HG03175 (cell line): ENCODE data around the gene GREM2.

Experiments
- ATAC-seq: cut with Tn5 transposase; IDR thresholded peaks from one replicate; pipeline ENCODE4 v1.9.1; 2021; ENCODE audit warnings: mild to moderate bottlenecking, moderate library complexity; ENCODE audit not compliant: unreplicated experiment

Gene GREM2

DNA sequence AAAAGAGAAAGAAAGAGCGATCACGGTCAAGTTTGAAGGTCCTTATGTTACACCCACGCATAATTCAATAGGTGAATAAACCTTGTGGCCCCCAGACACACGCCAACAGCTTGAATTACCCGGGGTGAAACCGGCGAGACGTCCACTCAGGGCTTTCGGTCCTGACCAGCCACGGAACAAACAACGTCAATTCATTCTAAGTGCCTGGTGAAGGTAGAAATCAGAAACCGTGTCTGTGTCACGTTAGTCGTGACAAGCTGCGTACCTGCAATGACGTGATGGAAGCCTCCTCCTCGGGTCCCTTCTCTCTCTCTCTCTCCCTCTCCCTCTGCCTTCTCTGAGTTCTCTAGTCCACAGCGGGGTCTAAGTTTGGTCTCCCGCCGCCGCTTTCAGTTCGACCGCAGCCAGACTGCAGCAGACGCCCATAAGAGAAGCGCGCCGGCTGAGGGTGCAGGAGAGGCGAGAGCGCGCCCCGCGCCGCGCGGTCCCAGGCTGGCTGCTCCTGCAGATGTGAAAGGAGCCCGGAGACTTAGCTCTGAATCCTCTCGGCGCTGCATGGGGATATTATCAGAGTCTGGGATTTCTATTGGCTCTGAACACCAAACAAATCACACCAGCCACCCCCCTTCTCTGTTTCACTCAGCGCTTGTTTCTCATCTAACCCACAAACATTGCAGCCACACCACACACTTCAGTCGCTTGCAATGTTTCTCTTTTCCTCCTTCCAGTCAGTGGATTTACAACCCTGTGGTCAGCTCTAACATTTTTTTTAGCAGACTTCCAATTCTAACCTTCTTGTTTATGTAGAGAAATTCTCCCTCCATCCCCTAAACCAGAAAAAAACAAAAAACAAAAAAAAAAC, at the start of gene GREM2:
Gene GREM2 (minus strand): TSS at position 537 of the 862 bp plus-strand sequence. CDS start 118,680 bp downstream, outside the sequence.
- peak; percentile 84 for ATAC-seq

DNA sequence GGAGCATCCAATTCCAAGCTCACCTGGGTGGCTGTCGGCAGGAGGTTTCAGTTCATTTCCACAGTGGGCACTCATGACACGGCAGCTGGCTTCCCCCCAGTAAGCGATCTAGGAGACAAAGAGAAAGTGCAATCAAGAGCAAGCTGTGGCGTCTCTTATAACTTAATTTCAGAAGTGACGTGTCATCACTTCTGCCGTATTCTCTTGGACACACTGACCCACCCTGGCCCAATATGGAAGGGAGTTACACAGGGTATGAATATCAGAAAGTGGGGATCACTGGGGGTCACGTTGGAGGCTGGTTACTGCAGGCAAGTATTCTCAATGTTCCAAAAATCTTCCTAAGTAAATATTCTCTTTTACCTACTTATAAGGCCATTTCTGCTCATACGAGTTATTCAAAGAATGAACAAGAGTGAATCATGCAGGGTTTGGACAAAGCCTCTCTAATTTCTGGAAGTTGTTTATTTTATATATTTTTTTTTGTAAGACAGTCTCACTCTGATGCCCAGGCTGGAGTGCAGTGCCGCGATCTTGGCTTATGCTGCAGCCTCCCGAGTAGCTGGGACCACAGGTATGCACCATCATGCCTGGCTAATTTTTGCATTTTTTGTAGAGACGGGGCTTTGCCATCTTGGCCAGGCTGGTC, 46.5 kb upstream of the GREM2 start:
- no peak for ATAC-seq

GRCh38 chr1:240656531-240656930, 44.6 kb upstream of the GREM2 start:
- ATAC-seq: no peak

DNA sequence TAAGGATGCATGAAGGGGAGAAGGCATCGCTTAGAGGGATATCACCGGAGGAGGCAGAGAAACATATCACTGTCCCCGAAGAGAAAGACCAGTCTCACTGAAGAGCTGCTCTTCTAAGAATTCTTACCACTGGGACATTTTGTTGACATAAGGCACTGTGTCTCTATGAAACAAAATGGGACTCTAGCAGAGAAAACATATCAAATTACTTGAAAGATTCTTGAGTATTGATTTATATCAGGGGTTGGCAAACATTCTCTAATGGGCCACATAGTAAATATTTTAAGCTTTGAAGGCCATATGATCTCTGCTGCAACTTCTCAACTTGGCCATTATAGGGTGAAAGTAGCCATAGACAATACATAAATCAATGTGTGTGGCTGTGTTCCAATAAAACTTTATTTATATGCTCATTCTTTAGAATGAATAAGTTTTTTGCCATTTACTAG, 41.0 kb upstream of the GREM2 start:
- no peak for ATAC-seq

DNA sequence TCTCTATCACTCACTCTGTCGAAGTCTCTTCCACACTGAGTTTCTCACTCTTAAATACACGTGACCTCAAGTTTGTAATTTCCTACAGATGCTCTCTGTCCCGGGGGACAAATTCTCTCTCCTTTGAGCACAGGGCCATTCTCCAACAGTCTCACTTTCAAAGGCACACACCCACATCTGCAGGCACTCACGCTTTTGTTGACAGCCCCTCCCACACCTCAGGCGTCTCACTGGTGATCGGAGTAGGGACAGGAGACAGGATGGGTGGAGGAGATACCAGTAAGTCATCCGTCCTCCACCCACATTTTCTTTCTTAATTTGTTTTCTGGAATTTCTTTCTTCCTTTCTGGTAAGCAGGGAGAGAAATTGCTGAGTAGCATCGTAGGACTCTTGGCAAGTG, 40.6 kb upstream of the GREM2 start:
- no peak for ATAC-seq

- no peak for ATAC-seq
Measured at GRCh38 chr1:240650877-240651276, 38.9 kb upstream of the GREM2 start.

- ATAC-seq: no peak
Measured at GRCh38 chr1:240649733-240650721, 38.1 kb upstream of the GREM2 start.

GRCh38 chr1:240646571-240647240, 34.8 kb upstream of the GREM2 start:
- ATAC-seq: no peak

GRCh38 chr1:240644732-240645131, 32.8 kb upstream of the GREM2 start:
- no peak for ATAC-seq

GRCh38 chr1:240635466-240636256, 23.7 kb upstream of the GREM2 start:
- ATAC-seq: no peak

DNA sequence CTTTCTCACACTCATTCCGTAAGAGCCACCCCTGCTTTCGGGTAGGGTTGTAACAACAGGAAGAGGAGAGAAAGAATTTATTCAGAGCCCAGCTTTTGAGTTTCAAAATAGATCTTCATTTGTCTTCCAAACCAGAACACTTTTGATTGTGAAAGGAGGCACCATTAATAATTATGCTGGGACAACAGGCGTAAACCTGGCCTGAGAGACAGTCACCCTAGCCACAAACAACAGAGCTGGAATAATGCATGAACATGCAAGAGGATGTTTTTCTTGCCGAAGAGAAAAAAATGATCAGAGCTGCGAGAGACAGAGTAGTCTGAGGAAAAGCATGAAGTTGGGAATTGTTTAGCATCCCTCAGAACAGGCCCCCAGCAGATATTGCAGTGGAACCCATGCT, 18.5 kb upstream of the GREM2 start:
- ATAC-seq: no peak

DNA sequence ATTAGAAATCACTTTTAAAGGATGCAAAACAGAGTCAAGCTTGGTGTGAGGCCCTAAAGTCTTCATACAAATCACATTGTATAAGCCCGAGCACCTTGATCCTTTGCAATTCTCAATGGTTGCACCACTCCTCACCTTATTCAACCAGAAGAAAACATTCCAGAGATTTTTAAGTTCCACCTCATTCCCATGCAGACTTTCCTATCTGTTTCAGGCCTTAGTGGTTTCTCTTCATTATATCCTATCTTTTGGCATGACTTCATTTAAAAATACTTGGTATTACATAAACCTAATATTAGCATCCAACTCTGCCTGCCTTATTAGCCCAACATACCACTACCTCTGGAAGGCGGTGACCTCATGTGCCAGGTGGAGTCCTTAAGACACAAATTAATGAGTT, 9.3 kb upstream of the GREM2 start:
- no peak for ATAC-seq

GRCh38 chr1:240619906-240620621, 8.1 kb upstream of the GREM2 start:
- ATAC-seq: no peak

- ATAC-seq: no peak
Measured at GRCh38 chr1:240619357-240619756, 7.4 kb upstream of the GREM2 start.

- ATAC-seq: no peak
Measured at GRCh38 chr1:240618946-240619345, 7.0 kb upstream of the GREM2 start.

DNA sequence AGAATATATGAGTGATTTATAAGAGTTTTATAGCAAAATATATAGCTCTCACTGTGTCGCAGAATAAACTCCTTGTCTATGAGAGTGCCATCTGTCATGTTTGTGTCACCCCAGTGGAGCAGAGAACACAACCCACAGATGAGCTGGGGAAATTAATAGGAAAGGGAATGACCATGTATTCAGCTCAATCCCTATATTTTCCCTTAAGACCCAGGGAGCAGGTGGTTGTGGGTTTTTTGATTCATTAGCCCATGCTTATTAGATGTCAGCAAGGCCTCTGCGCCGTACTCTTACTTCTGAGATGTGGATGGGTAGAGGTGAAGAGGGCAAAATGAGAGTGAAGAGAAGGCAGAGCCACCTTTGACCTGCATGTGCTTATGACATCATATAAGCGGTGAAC, 4.1 kb upstream of the GREM2 start:
- no peak for ATAC-seq

GRCh38 chr1:240613356-240614142, 1.6 kb upstream of the GREM2 start:
- ATAC-seq: no peak

- ATAC-seq: no peak
Measured at GRCh38 chr1:240612811-240613210, 856 bp upstream of the GREM2 start.
